CD4-positive, alpha-beta memory T cell (primary cell): ENCODE data around the gene PLSCR2. TPM values are rescaled to one million over a fixed set of nuclear protein-coding genes. Genes with fewer than 3 reads are reported as not detected.

Experiments
- CTCF ChIA-PET: fragments of 350-600 bp; sonication (Branson Sonifier 250); formaldehyde crosslinking; loops from one replicate; lab custom pipeline; 2021; ENCODE audit warnings: inconsistent platforms; ENCODE audit not compliant: partially characterized antibody; lab: Charles Lee
- POLR2A ChIA-PET: fragments of 350-600 bp; sonication (Branson Sonifier 250); formaldehyde crosslinking; loops from one replicate; lab custom pipeline; 2021; ENCODE audit not compliant: partially characterized antibody; lab: Charles Lee
- DNase-seq, 5 donors: peaks; one replicate each; pipeline versions ENCODE4 v3.0.0 to v3.0.0-alpha.2; 2020 to 2022; ENCODE audit warnings: mixed read lengths in 1 of 5
- H3K27ac ChIP-seq: one replicate; pipeline ENCODE4 v1.7.0; 2013; ENCODE audit warnings: low read depth, low read length
- H3K27me3 ChIP-seq: 2 replicates; pipeline ENCODE4 v1.7.0; 2013; ENCODE audit warnings: mild to moderate bottlenecking, low read length, moderate library complexity; ENCODE audit not compliant: insufficient read depth
- H3K36me3 ChIP-seq: 2 replicates; pipeline ENCODE4 v1.7.0; 2013; ENCODE audit warnings: mild to moderate bottlenecking, low read length, moderate library complexity; ENCODE audit not compliant: insufficient read depth
- H3K4me1 ChIP-seq: 2 replicates; pipeline ENCODE4 v1.7.0; 2013; ENCODE audit warnings: mild to moderate bottlenecking, low read length, moderate library complexity; ENCODE audit not compliant: insufficient read depth
- H3K4me3 ChIP-seq, 2 donors: one replicate each; pipeline ENCODE4 v1.7.0; 2013; ENCODE audit warnings: low read length in 2 of 2, mild to moderate bottlenecking in 1 of 2
- H3K9me3 ChIP-seq, 2 donors: one replicate each; pipeline ENCODE4 v1.7.0; 2013; ENCODE audit warnings: low read length in 2 of 2, control low read depth in 1 of 2; ENCODE audit not compliant: control insufficient read depth in 1 of 2
- H3K27ac Mint-ChIP-seq, 7 donors: one replicate each; pipeline ENCODE4 v1.8.0; 2020 to 2021; ENCODE audit warnings: mixed read lengths in 7 of 7, mild to moderate bottlenecking in 6 of 7, inconsistent platforms in 3 of 7, moderate library complexity in 3 of 7
- H3K27me3 Mint-ChIP-seq, 2 donors: one replicate each; pipeline ENCODE4 v1.8.0; 2020 to 2021; ENCODE audit warnings: mixed read lengths in 2 of 2
- H3K36me3 Mint-ChIP-seq, 2 donors: one replicate each; pipeline ENCODE4 v1.8.0; 2020 to 2021; ENCODE audit warnings: mixed read lengths in 2 of 2, inconsistent platforms in 1 of 2, mild to moderate bottlenecking in 1 of 2
- H3K4me1 Mint-ChIP-seq, 4 donors: one replicate each; pipeline ENCODE4 v1.8.0; 2020 to 2021; ENCODE audit warnings: mixed read lengths in 4 of 4, mild to moderate bottlenecking in 1 of 4
- H3K4me3 Mint-ChIP-seq, 8 donors: one replicate each; pipeline ENCODE4 v1.8.0; 2020 to 2021; ENCODE audit warnings: mixed read lengths in 8 of 8, mild to moderate bottlenecking in 7 of 8, moderate library complexity in 6 of 8, inconsistent platforms in 3 of 8
- H3K9me3 Mint-ChIP-seq, 8 donors: one replicate each; pipeline ENCODE4 v1.8.0; 2020 to 2021; ENCODE audit warnings: mixed read lengths in 8 of 8, mild to moderate bottlenecking in 5 of 8, inconsistent platforms in 3 of 8, moderate library complexity in 1 of 8
- intact Hi-C: fragments of 100-400 bp; cut with micrococcal nuclease; formaldehyde crosslinking; loops from one replicate; pipeline ENCODE4 v1.15.1; 2023
- polyA plus RNA-seq, 2 donors: library from polyadenylated mRNA; unstranded; fragments of 300-500 nt; fragmentation: Illumina TruSeq; gene quantifications; one replicate each; pipeline ENCODE4 v1.2.3, GENCODE V29; 2021
- total RNA-seq, 2 experiments: library from RNA; stranded (reverse); gene quantifications; one replicate each; pipeline ENCODE4 v1.2.3, GENCODE V29; 2021

The PLSCR2 gene
- total and polyA plus RNA-seq, 4 experiments from 2014 or later: 0.20 to 0.76 (median 0.72) TPM; not detected in 1

GRCh38 chr3:146504498-146505197 is 35.3 kb upstream of the PLSCR2 start:
- no peak overlapping the region for H3K4me3 ChIP-seq
- H3K9me3 Mint-ChIP-seq: peaks cover 0 to 1% (median 0%) of the 10 kb centered on the region in 8 donors

GRCh38 chr3:146503461-146504202 is 34.3 kb upstream of the PLSCR2 start:
- Mint-ChIP-seq H3K4me1 (peaks cover 0 to 3% (median under 1%) of the 10 kb centered on the region in 4 donors), H3K4me3 (no peak overlapping the region), H3K27ac (no peak overlapping the region), H3K36me3 (peaks cover 0 to 4% of the 10 kb centered on the region in 2 donors), H3K9me3 (peaks cover 0 to 1% (median 0%) of the 10 kb centered on the region in 8 donors), H3K27me3 (no peaks in the 10 kb centered on the region)
- H3K27ac ChIP-seq: no peak overlapping the region
- no peaks in the 10 kb centered on the region for H3K9me3 ChIP-seq
- ChIA-PET CTCF (no interaction called here), POLR2A (no interaction called here)
- H3K4me1 ChIP-seq: peaks cover 1% of the 10 kb centered on the region
- H3K27me3 ChIP-seq: no peaks in the 10 kb centered on the region
- no peaks in the 10 kb centered on the region for H3K36me3 ChIP-seq
- DNase-seq: no peak
- no peak overlapping the region for H3K4me3 ChIP-seq
- intact Hi-C loops: no loop called here

More at GRCh38 chr3:146504498-146505197, 35.3 kb upstream of the PLSCR2 start:
- Mint-ChIP-seq H3K27me3 (no peaks in the 10 kb centered on the region), H3K36me3 (peaks cover 0 to 4% of the 10 kb centered on the region in 2 donors), H3K4me3 (no peak overlapping the region), H3K4me1 (peaks cover 0 to 3% (median 0%) of the 10 kb centered on the region in 4 donors), H3K27ac (no peak overlapping the region)
- Histone ChIP-seq H3K27me3 (no peaks in the 10 kb centered on the region), H3K36me3 (no peaks in the 10 kb centered on the region), H3K27ac (no peak overlapping the region), H3K4me1 (no peaks in the 10 kb centered on the region), H3K9me3 (no peaks in the 10 kb centered on the region)
- POLR2A ChIA-PET: no interaction called here
- DNase-seq: no peak
- CTCF ChIA-PET: no interaction called here
- intact Hi-C loops: no loop called here

- H3K27ac ChIP-seq: no peak overlapping the region
- H3K27me3 ChIP-seq: no peaks in the 10 kb centered on the region
- H3K4me1 ChIP-seq: peaks cover 7% of the 10 kb centered on the region
- no peak for DNase-seq
- no peak overlapping the region for H3K4me3 ChIP-seq
- Mint-ChIP-seq H3K36me3 (peaks cover 0 to under 1% of the 10 kb centered on the region in 2 donors), H3K9me3 (peaks cover 0 to 1% (median 0%) of the 10 kb centered on the region in 8 donors), H3K27me3 (no peaks in the 10 kb centered on the region), H3K4me3 (no peak overlapping the region), H3K4me1 (peaks cover 4 to 9% (median 6%) of the 10 kb centered on the region in 4 donors), H3K27ac (no peak overlapping the region)
- no peaks in the 10 kb centered on the region for H3K9me3 ChIP-seq
- ChIA-PET CTCF (no interaction called here), POLR2A (no interaction called here)
- H3K36me3 ChIP-seq: no peaks in the 10 kb centered on the region
- intact Hi-C loops: no loop called here
Measured at GRCh38 chr3:146502887-146503460, 33.6 kb upstream of the PLSCR2 start.

GRCh38 chr3:146501752-146502151 is 32.4 kb upstream of the PLSCR2 start:
- H3K4me1 Mint-ChIP-seq: peaks cover 5 to 13% (median 10%) of the 10 kb centered on the region in 4 donors
- Histone ChIP-seq H3K4me1 (peaks cover 7% of the 10 kb centered on the region), H3K9me3 (no peaks in the 10 kb centered on the region), H3K27ac (no peak overlapping the region), H3K27me3 (no peaks in the 10 kb centered on the region), H3K4me3 (no peak overlapping the region), H3K36me3 (no peaks in the 10 kb centered on the region)
- no peak overlapping the region for H3K4me3 Mint-ChIP-seq
- H3K36me3 Mint-ChIP-seq: no peaks in the 10 kb centered on the region
- CTCF ChIA-PET: no interaction called here
- no peak for DNase-seq
- H3K9me3 Mint-ChIP-seq: peaks cover 0 to 5% (median 0%) of the 10 kb centered on the region in 8 donors
- H3K27me3 Mint-ChIP-seq: no peaks in the 10 kb centered on the region
- intact Hi-C loops: no loop called here
- H3K27ac Mint-ChIP-seq: no peak overlapping the region
- POLR2A ChIA-PET: no interaction called here

GRCh38 chr3:146499701-146500100 is 30.3 kb upstream of the PLSCR2 start:
- peaks cover 0 to 2% of the 10 kb centered on the region in 2 donors for H3K27me3 Mint-ChIP-seq
- intact Hi-C loops: no loop called here
- ChIA-PET CTCF (no interaction called here), POLR2A (no interaction called here)
- DNase-seq: no peak
- H3K4me3 Mint-ChIP-seq: no peak overlapping the region
- Histone ChIP-seq H3K27me3 (no peaks in the 10 kb centered on the region), H3K4me1 (peaks cover 7% of the 10 kb centered on the region), H3K9me3 (no peaks in the 10 kb centered on the region), H3K4me3 (no peak overlapping the region), H3K27ac (no peak overlapping the region), H3K36me3 (no peaks in the 10 kb centered on the region)
- peaks cover 0 to 5% (median 0%) of the 10 kb centered on the region in 8 donors for H3K9me3 Mint-ChIP-seq
- peaks cover 0 to 3% of the 10 kb centered on the region in 2 donors for H3K36me3 Mint-ChIP-seq
- H3K4me1 Mint-ChIP-seq: peaks cover 5 to 14% (median 10%) of the 10 kb centered on the region in 4 donors
- H3K27ac Mint-ChIP-seq: no peak overlapping the region

GRCh38 chr3:146498002-146498736 is 28.8 kb upstream of the PLSCR2 start:
- H3K9me3 Mint-ChIP-seq: peaks cover 0 to 5% (median 0%) of the 10 kb centered on the region in 8 donors

More at GRCh38 chr3:146498002-146498736, 28.8 kb upstream of the PLSCR2 start:
- H3K4me1 ChIP-seq: peaks cover 7% of the 10 kb centered on the region
- peaks cover 5 to 13% (median 8%) of the 10 kb centered on the region in 4 donors for H3K4me1 Mint-ChIP-seq
- ChIA-PET CTCF (no interaction called here), POLR2A (interaction anchor here (0.9 kb wide), 1 partner anchor 29 kb away, joined by 3 read pairs; the partner anchor contains the start of gene PLSCR2)
- peak overlapping the region; percentile 19 to 86 (median 63) for H3K27ac Mint-ChIP-seq
- intact Hi-C loops: no loop called here
- H3K4me3 Mint-ChIP-seq: peak overlapping the region; percentile 50 to 80 (median 75)
- no peaks in the 10 kb centered on the region for H3K27me3 ChIP-seq
- peaks cover 0 to 5% of the 10 kb centered on the region in 2 donors for H3K27me3 Mint-ChIP-seq
- peak overlapping the region in 1 of 2 donors; percentile 30 for H3K4me3 ChIP-seq
- H3K36me3 ChIP-seq: no peaks in the 10 kb centered on the region
- H3K9me3 ChIP-seq: no peaks in the 10 kb centered on the region
- H3K27ac ChIP-seq: no peak overlapping the region
- peak; percentile 38 to 52 (median 43) for DNase-seq
- peaks cover 0 to 4% of the 10 kb centered on the region in 2 donors for H3K36me3 Mint-ChIP-seq
